ENCODE measurements around the gene SPEF2. TPM values are rescaled to one million over a fixed set of nuclear protein-coding genes. Genes with fewer than 3 reads are reported as not detected.

The SPEF2 gene
- total RNA-seq, 1 donor from 2014 or later, result 14.4 TPM

- intact Hi-C loops (cut with DNase I), result loop anchor here (5.0 kb wide), 1 partner anchor 146 kb away; no protein-coding TSS in a partner anchor
- no peak for ATAC-seq
- no peak for DNase-seq (ENCODE audit: low spot score)
Measured at GRCh38 chr5:35765921-35766320, 148.3 kb downstream of the SPEF2 start.

GRCh38 chr5:35771300-35771699, 153.6 kb downstream of the SPEF2 start:
- DNase-seq (ENCODE audit: low spot score) (no peak), ATAC-seq (no peak)
- intact Hi-C loops (cut with DNase I), result no loop called here

- intact Hi-C loops (cut with DNase I), result no loop called here
- ATAC-seq (no peak), DNase-seq (ENCODE audit: low spot score) (no peak)
Measured at GRCh38 chr5:35771839-35772238, 154.2 kb downstream of the SPEF2 start.

- ATAC-seq, result no peak
- no peak for DNase-seq (ENCODE audit: low spot score)
- intact Hi-C loops (cut with DNase I), result no loop called here
Measured at GRCh38 chr5:35773967-35774366, 156.3 kb downstream of the SPEF2 start.

- ATAC-seq, result no peak
- intact Hi-C loops (cut with DNase I), result loop anchor here (5.0 kb wide), 1 partner anchor 151 kb away; no protein-coding TSS in a partner anchor
- no peak for DNase-seq (ENCODE audit: low spot score)
Measured at GRCh38 chr5:35776757-35777156, 159.1 kb downstream of the SPEF2 start.

GRCh38 chr5:35777358-35778087, 159.9 kb downstream of the SPEF2 start:
- intact Hi-C loops (cut with DNase I), result loop anchor here (5.0 kb wide), 1 partner anchor 150 kb away; no protein-coding TSS in a partner anchor
- ATAC-seq (peak; percentile 42), DNase-seq (ENCODE audit: low spot score) (peak; percentile 83)

- intact Hi-C loops (cut with DNase I), result loop anchor here (5.0 kb wide), 1 partner anchor 149 kb away; no protein-coding TSS in a partner anchor
- ATAC-seq (no peak), DNase-seq (ENCODE audit: low spot score) (no peak)
Measured at GRCh38 chr5:35778259-35778769, 160.7 kb downstream of the SPEF2 start.

- no peak for ATAC-seq
- intact Hi-C loops (cut with DNase I), result no loop called here
- no peak for DNase-seq (ENCODE audit: low spot score)
Measured at GRCh38 chr5:35780236-35780635, 162.6 kb downstream of the SPEF2 start.

GRCh38 chr5:35781181-35781790, 163.6 kb downstream of the SPEF2 start:
- no peak for ATAC-seq

GRCh38 chr5:35783551-35783950, 165.9 kb downstream of the SPEF2 start:
- DNase-seq (ENCODE audit: low spot score) (no peak), ATAC-seq (no peak)
- intact Hi-C loops (cut with DNase I), result no loop called here

More at GRCh38 chr5:35781181-35781790, 163.6 kb downstream of the SPEF2 start:
- intact Hi-C loops (cut with DNase I), result no loop called here
- DNase-seq (ENCODE audit: low spot score), result no peak

- DNase-seq (ENCODE audit: low spot score) (no peak), ATAC-seq (no peak)
- intact Hi-C loops (cut with DNase I), result no loop called here
Measured at GRCh38 chr5:35785601-35786085, 168.0 kb downstream of the SPEF2 start.

- intact Hi-C loops (cut with DNase I), result no loop called here
- ATAC-seq, result no peak
Measured at GRCh38 chr5:35788724-35789123, 171.1 kb downstream of the SPEF2 start.

GRCh38 chr5:35789732-35790456, 172.2 kb downstream of the SPEF2 start:
- DNase-seq (ENCODE audit: low spot score), result no peak
- ATAC-seq, result no peak
- intact Hi-C loops (cut with DNase I), result no loop called here

More at GRCh38 chr5:35788724-35789123, 171.1 kb downstream of the SPEF2 start:
- DNase-seq (ENCODE audit: low spot score), result no peak

- no peak for ATAC-seq
- intact Hi-C loops (cut with DNase I), result no loop called here
- no peak for DNase-seq (ENCODE audit: low spot score)
Measured at GRCh38 chr5:35790457-35790822, 172.8 kb downstream of the SPEF2 start.

GRCh38 chr5:35794328-35794619, 176.6 kb downstream of the SPEF2 start:
- no peak for ATAC-seq
- no peak for DNase-seq (ENCODE audit: low spot score)
- intact Hi-C loops (cut with DNase I), result no loop called here

- DNase-seq (ENCODE audit: low spot score) (no peak), ATAC-seq (no peak)
- intact Hi-C loops (cut with DNase I), result no loop called here
Measured at GRCh38 chr5:35794684-35795375, 177.2 kb downstream of the SPEF2 start.

- DNase-seq (ENCODE audit: low spot score) (no peak), ATAC-seq (no peak)
- intact Hi-C loops (cut with DNase I), result no loop called here
Measured at GRCh38 chr5:35799181-35799580, 181.5 kb downstream of the SPEF2 start.

GRCh38 chr5:35799753-35800152, 182.1 kb downstream of the SPEF2 start:
- no peak for DNase-seq (ENCODE audit: low spot score)
- ATAC-seq, result no peak
- intact Hi-C loops (cut with DNase I), result no loop called here

GRCh38 chr5:35803191-35803651, 185.6 kb downstream of the SPEF2 start:
- intact Hi-C loops (cut with DNase I), result no loop called here
- no peak for DNase-seq (ENCODE audit: low spot score)
- ATAC-seq, result peak; percentile 74
